Ishikawa (cell line): ENCODE measurements around the gene TEX13B.

ENCODE experiments used
- EGR1 ChIP-seq: IDR thresholded peaks from 2 replicates; pipeline ENCODE4 v1.6.1; 2012
- TAF1 ChIP-seq: IDR thresholded peaks from 2 replicates; pipeline ENCODE4 v1.6.1; 2012; ENCODE audit warnings: low read depth, mild to moderate bottlenecking

GRCh38 chrX:108022491-108023089, 40.4 kb upstream of the TEX13B start:
- TF ChIP-seq EGR1: no peak
- no peak for TF ChIP-seq TAF1
